GM12878 (cell line): ENCODE measurements around the gene POP7. TPM values are rescaled to one million over a fixed set of nuclear protein-coding genes. Genes with fewer than 3 reads are reported as not detected.

ENCODE experiments used
- ATAC-seq: fragments of 200-7000 bp; cut with Tn5 transposase; 3 replicates; pipeline ENCODE4 v1.9.1; 2020; ENCODE audit warnings: mild to moderate bottlenecking, moderate library complexity
- BruUV-seq: library from RNA; stranded (reverse); fragments of 400-500 nt; replicated peaks from 2 replicates; lab custom pipeline; 2021; lab: Mats Ljungman, UMichigan
- CTCF ChIA-PET: fragments of 300-600 bp; sonication (Branson Sonifier 250); formaldehyde crosslinking; extraction: SDS; loops from one replicate; lab custom pipeline; 2021; ENCODE audit warnings: inconsistent platforms; lab: Yijun Ruan, JAX
- POLR2A ChIA-PET: fragments of 350-600 bp; formaldehyde crosslinking; extraction: SDS; loops from one replicate; lab custom pipeline; 2021; ENCODE audit warnings: inconsistent platforms; lab: Charles Lee
- RAD21 ChIA-PET: fragments of 300-600 bp; sonication (Branson Sonifier 250); formaldehyde crosslinking; loops from one replicate; lab custom pipeline; 2023; ENCODE audit warnings: antibody characterized with exemption; ENCODE audit not compliant: unreplicated experiment; lab: Charles Lee
- SMC1A ChIA-PET: fragments of 300-600 bp; sonication (Branson Sonifier 250); formaldehyde crosslinking; loops from one replicate; lab custom pipeline; 2023; ENCODE audit not compliant: unreplicated experiment, uncharacterized antibody; lab: Charles Lee
- DNase-seq: peaks from one replicate; pipeline ENCODE4 v3.0.0-alpha.2; 2011; ENCODE audit warnings: low read depth, low spot score
- FAIRE-seq: peaks from 3 replicates; lab custom pipeline; 2011; peaks lifted over from hg19 to GRCh38; lab: Jason Lieb, UNC
- H2AFZ ChIP-seq: 2 replicates; pipeline ENCODE4 v1.6.0; 2011; ENCODE audit warnings: low read depth, low read length, control low read depth; ENCODE audit not compliant: control insufficient read depth
- H3K27ac ChIP-seq: 2 replicates; pipeline ENCODE4 v1.5.1; 2011; ENCODE audit warnings: control low read depth; ENCODE audit not compliant: control insufficient read depth, insufficient read depth
- H3K27me3 ChIP-seq, 2 experiments: replicated peaks in 1 of 2; 2 replicates each; pipeline versions ENCODE4 v1.6.0 to v1.6.1; 2011; ENCODE audit warnings: low read length in 1 of 2; ENCODE audit not compliant: control insufficient read depth in 2 of 2, insufficient read depth in 2 of 2
- H3K36me3 ChIP-seq, 2 experiments: 2 replicates each; pipeline ENCODE4 v1.5.1; 2011; ENCODE audit warnings: low read length in 1 of 2; ENCODE audit not compliant: control insufficient read depth in 2 of 2, insufficient read depth in 2 of 2
- H3K4me1 ChIP-seq: 2 replicates; pipeline ENCODE4 v1.6.1; 2011; ENCODE audit warnings: mild to moderate bottlenecking, low read length, moderate library complexity, mixed read lengths; ENCODE audit not compliant: control insufficient read depth, insufficient read depth
- H3K4me2 ChIP-seq: 2 replicates; pipeline ENCODE4 v1.6.0; 2011; ENCODE audit warnings: control low read depth; ENCODE audit not compliant: control insufficient read depth, insufficient read depth
- H3K4me3 ChIP-seq: fragments of 200-600 bp; sonication (generic); 2 replicates; pipeline ENCODE4 v1.5.1; 2016
- H3K79me2 ChIP-seq: 2 replicates; pipeline ENCODE4 v1.6.0; 2011; ENCODE audit warnings: low read length; ENCODE audit not compliant: control insufficient read depth, insufficient read depth
- H3K9ac ChIP-seq: 2 replicates; pipeline ENCODE4 v1.8.0; 2011; ENCODE audit warnings: low read length, control low read depth, mixed read lengths; ENCODE audit not compliant: control insufficient read depth, insufficient read depth
- H3K9me3 ChIP-seq: replicated peaks from 3 replicates; pipeline ENCODE4 v1.5.1; 2011; ENCODE audit warnings: mild to moderate bottlenecking, low read length; ENCODE audit not compliant: control insufficient read depth, insufficient read depth
- H4K20me1 ChIP-seq: 2 replicates; pipeline ENCODE4 v1.6.0; 2011; ENCODE audit not compliant: control insufficient read depth, insufficient read depth
- HCFC1 ChIP-seq: fragments of 150-350 bp; IDR thresholded peaks from 2 replicates; pipeline ENCODE4 v1.6.1; 2014; ENCODE audit warnings: low read length
- NKRF ChIP-seq: fragments of 450-650 bp; conservative IDR thresholded peaks from 2 replicates; pipeline ENCODE4 v1.6.1; 2017; ENCODE audit warnings: mild to moderate bottlenecking, moderate library complexity
- WGBS: methylation state at CpG from one replicate; pipeline ENCODE4 v1.1.6; 2016; ENCODE audit warnings: low lambda C conversion rate; ENCODE audit not compliant: insufficient replicate concordance, insufficient coverage; ENCODE audit errors: missing lambda C conversion rate; 5-methylcytosine and 5-hydroxymethylcytosine counted together
- in situ Hi-C: fragments of 300-500 bp; cut with MboI; formaldehyde crosslinking; loops from 9 replicates; pipeline ENCODE4 v1.14.3; 2018; ENCODE audit warnings: mixed read lengths
- intact Hi-C: fragments of 100-400 bp; cut with micrococcal nuclease; formaldehyde crosslinking; loops from one replicate; pipeline ENCODE4 v1.14.2; 2022; ENCODE audit not compliant: unreplicated experiment
- polyA plus RNA-seq, 11 experiments: library from polyadenylated mRNA; depleted of rRNA in 4 of 11; unstranded in 6 of 11; stranded (reverse) in 5 of 11; fragments of >200 nt; fragmentation: Nextera tagmentation in 4 of 11; fragmentation: Illumina TruSeq in 1 of 11; extraction: Ambion mirVana in 4 of 11; extraction: Trizol in 1 of 11; gene quantifications; 1 replicate in 1 of 11; 2 replicates in 10 of 11; pipeline versions ENCODE4 v1.2.1 to v1.2.3, GENCODE V29; 2011 to 2016; ENCODE audit warnings: inconsistent platforms in 2 of 11, missing spikeins in 2 of 11, low read depth in 1 of 11
- total RNA-seq, 4 experiments: library from RNA; depleted of rRNA in 3 of 4; stranded (reverse); fragments of >200 nt in 3 of 4; fragmentation: Illumina TruSeq in 1 of 4; extraction: Trizol in 1 of 4; gene quantifications; 2 replicates each; pipeline versions ENCODE4 v1.2.1 to v1.2.3, GENCODE V29; 2013 to 2021

POP7 gene
- total and polyA plus RNA-seq, 10 of the 15 experiments (the other 5 are each of a cell fraction or from before 2014, with no cell fraction given): 12.1 to 148 (median 51.7) TPM

- SMC1A ChIA-PET: no interaction called here
Measured at GRCh38 chr7:100670074-100670473, 35.8 kb upstream of the POP7 start.

More at GRCh38 chr7:100670074-100670473, 35.8 kb upstream of the POP7 start:
- intact Hi-C loops (no loop called here), in situ Hi-C loops (no loop called here)
- DNase-seq (no peak), FAIRE-seq (no peak), ATAC-seq (no peak)
- H3K4me2 ChIP-seq: no peak overlapping the region
- no peak for TF ChIP-seq NKRF
- no peak for TF ChIP-seq HCFC1
- ChIA-PET RAD21 (interaction anchor here (1.1 kb wide), 1 partner anchor 36 kb away, joined by 3 read pairs; the partner anchor contains the start of gene POP7), POLR2A (no interaction called here), CTCF (interaction anchor here (1.3 kb wide), 1 partner anchor 36 kb away, joined by 5 read pairs; the partner anchor contains the start of gene POP7)
- no peaks in the 10 kb centered on the region for H3K27me3 ChIP-seq
- H3K27ac ChIP-seq: no peak overlapping the region
- H3K79me2 ChIP-seq: peaks cover 14% of the 10 kb centered on the region
- 0 out of 2 replicates have a peak, but pooled peaks cover 3% of the 10 kb centered on the region for H4K20me1 ChIP-seq
- no peaks in the 10 kb centered on the region for H3K9me3 ChIP-seq
- no peak overlapping the region for H2AFZ ChIP-seq
- no peaks in the 10 kb centered on the region for H3K36me3 ChIP-seq
- H3K4me1 ChIP-seq: no peaks in the 10 kb centered on the region; the same call in 1 of the 2 replicates
- no peak overlapping the region for H3K4me3 ChIP-seq
- WGBS: 28% methylated on average over 8 of the region's 8 CpGs
- BruUV-seq: no TSS peak
- H3K9ac ChIP-seq: no peak overlapping the region
